Gastroesophageal sphincter (tissue), 4 donors: Measurements from ENCODE around the gene SFSWAP. TPM values are rescaled to one million over a fixed set of nuclear protein-coding genes. Genes with fewer than 3 reads are reported as not detected.

Source experiments
- ATAC-seq: fragments of 150-250 bp; one replicate; pipeline ENCODE4 v1.9.1; 2016; ENCODE audit warnings: mild to moderate bottlenecking, moderate library complexity
- H3K27ac ChIP-seq, 4 donors: fragments of 200-600 bp; sonication (generic) in 3 of 4; 1 replicate in 3 of 4; 2 replicates in 1 of 4; pipeline ENCODE4 v1.5.1; 2016 to 2019
- H3K27me3 ChIP-seq: fragments of 200-600 bp; sonication (generic); one replicate; pipeline ENCODE4 v1.5.1; 2019
- H3K36me3 ChIP-seq, 2 donors: fragments of 200-600 bp; sonication (generic); one replicate each; pipeline ENCODE4 v1.5.1; 2019; ENCODE audit warnings: control low read depth in 1 of 2
- H3K4me1 ChIP-seq, 3 donors: fragments of 200-600 bp; sonication (generic); 1 replicate in 2 of 3; 2 replicates in 1 of 3; pipeline ENCODE4 v1.5.1; 2016 to 2019; ENCODE audit warnings: control low read depth in 2 of 3
- H3K4me3 ChIP-seq, 2 donors: fragments of 200-600 bp; sonication (generic); one replicate each; pipeline ENCODE4 v1.5.1; 2019; ENCODE audit warnings: mild to moderate bottlenecking in 1 of 2, moderate library complexity in 1 of 2
- H3K9me3 ChIP-seq, 3 donors: fragments of 200-600 bp; sonication (generic); one replicate each; pipeline ENCODE4 v1.5.1; 2017 to 2019; ENCODE audit warnings: control low read depth in 2 of 3
- EP300 ChIP-seq: sonication (generic); formaldehyde crosslinking; IDR thresholded peaks from one replicate; pipeline ENCODE4 v1.6.1; 2017; ENCODE audit warnings: antibody characterized with exemption, mild to moderate bottlenecking
- POLR2A ChIP-seq, 2 donors: fragments of 450-650 bp; IDR thresholded peaks; one replicate each; pipeline ENCODE4 v1.6.1; 2017; ENCODE audit warnings: antibody characterized with exemption in 2 of 2, mild to moderate bottlenecking in 2 of 2, moderate library complexity in 1 of 2
- POLR2AphosphoS5 ChIP-seq: sonication (generic); formaldehyde crosslinking; IDR thresholded peaks from one replicate; pipeline ENCODE4 v1.6.1; 2017; ENCODE audit warnings: antibody characterized with exemption
- WGBS, 2 donors: methylation state at CpG; one replicate each; pipeline ENCODE4 v1.1.5; 2018; ENCODE audit warnings: low coverage in 1 of 2; 5-methylcytosine and 5-hydroxymethylcytosine counted together
- total RNA-seq, 4 donors: library from RNA; depleted of rRNA; stranded (reverse); fragments of >200 nt; gene quantifications; one replicate each; pipeline ENCODE4 v1.1.0, GENCODE V29; 2016
- TF ChIP-seq, protein P1 (sequence below), 4 experiments: fragments of 200-600 bp in 2 of 4; fragments of 450-650 bp in 2 of 4; sonication (generic) in 1 of 4; IDR thresholded peaks; one replicate each; pipeline ENCODE4 v1.5.1; 2017 to 2019; ENCODE audit warnings: antibody characterized with exemption in 4 of 4, mild to moderate bottlenecking in 2 of 4, moderate library complexity in 2 of 4

SFSWAP gene
- total RNA-seq, 4 donors from 2014 or later, result 22.4 to 50.4 (median 32.5) TPM

GRCh38 chr12:131843527-131843926, 132.6 kb downstream of the SFSWAP start:
- no peak for ATAC-seq
- 80% methylated on average over 3 of the region's 16 CpGs; no CpG with 5 or more reads in 1 of the 2 donors for WGBS, 2 donors
- peaks cover 0 to 17% of the 10 kb centered on the region in 2 donors for H3K36me3 ChIP-seq
- H3K9me3 ChIP-seq, result no peaks in the 10 kb centered on the region
- no peak overlapping the region for H3K27ac ChIP-seq
- peaks cover 9% of the 10 kb centered on the region for H3K27me3 ChIP-seq
- TF ChIP-seq, protein P1, sequence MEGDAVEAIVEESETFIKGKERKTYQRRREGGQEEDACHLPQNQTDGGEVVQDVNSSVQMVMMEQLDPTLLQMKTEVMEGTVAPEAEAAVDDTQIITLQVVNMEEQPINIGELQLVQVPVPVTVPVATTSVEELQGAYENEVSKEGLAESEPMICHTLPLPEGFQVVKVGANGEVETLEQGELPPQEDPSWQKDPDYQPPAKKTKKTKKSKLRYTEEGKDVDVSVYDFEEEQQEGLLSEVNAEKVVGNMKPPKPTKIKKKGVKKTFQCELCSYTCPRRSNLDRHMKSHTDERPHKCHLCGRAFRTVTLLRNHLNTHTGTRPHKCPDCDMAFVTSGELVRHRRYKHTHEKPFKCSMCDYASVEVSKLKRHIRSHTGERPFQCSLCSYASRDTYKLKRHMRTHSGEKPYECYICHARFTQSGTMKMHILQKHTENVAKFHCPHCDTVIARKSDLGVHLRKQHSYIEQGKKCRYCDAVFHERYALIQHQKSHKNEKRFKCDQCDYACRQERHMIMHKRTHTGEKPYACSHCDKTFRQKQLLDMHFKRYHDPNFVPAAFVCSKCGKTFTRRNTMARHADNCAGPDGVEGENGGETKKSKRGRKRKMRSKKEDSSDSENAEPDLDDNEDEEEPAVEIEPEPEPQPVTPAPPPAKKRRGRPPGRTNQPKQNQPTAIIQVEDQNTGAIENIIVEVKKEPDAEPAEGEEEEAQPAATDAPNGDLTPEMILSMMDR (IDR thresholded peaks at IDR 0.05), result no peak
- TF ChIP-seq POLR2A (IDR thresholded peaks at IDR 0.05), result no peak
- TF ChIP-seq POLR2AphosphoS5, result no peak
- TF ChIP-seq EP300, result no peak
- H3K4me3 ChIP-seq, result no peak overlapping the region
- H3K4me1 ChIP-seq, result no peaks in the 10 kb centered on the region

- WGBS, 2 donors, result 92 to 100% methylated on average over 4 to 5 of the region's 11 CpGs
These were observed 133.2 kb downstream of the SFSWAP start for GRCh38 chr12:131844140-131844539.

DNA sequence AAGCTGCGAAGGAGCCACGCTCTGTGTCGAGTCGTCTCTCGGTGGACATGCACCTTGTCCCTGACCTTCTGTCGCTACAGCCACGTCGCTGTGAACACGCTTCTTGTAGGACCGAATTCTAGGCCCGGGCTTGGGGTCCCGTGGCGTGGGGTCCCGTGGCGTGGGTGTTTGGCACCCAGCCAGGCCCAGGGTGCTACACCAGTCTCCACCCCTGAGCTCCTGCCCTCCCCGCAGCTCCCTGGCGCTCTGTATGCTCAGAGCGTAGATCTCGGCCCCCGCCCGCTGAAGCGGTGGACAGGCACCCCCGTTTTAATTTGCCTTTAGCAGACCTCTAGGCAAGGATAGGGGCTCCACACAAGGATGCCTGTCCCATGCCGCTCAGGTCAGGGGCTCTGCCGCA, 133.8 kb downstream of the SFSWAP start:
- ATAC-seq, result no peak
- TF ChIP-seq POLR2A (IDR thresholded peaks at IDR 0.05) (no peak), EP300 (no peak), POLR2AphosphoS5 (no peak)
- TF ChIP-seq, protein P1 (IDR thresholded peaks at IDR 0.05), result no peak
- Histone ChIP-seq H3K4me1 (no peaks in the 10 kb centered on the region), H3K4me3 (no peak overlapping the region), H3K9me3 (no peaks in the 10 kb centered on the region), H3K36me3 (peaks cover 0 to 17% of the 10 kb centered on the region in 2 donors), H3K27ac (no peak overlapping the region), H3K27me3 (no peaks in the 10 kb centered on the region)
- WGBS, 2 donors, result 89% methylated on average over 18 of the region's 25 CpGs; no CpG with 5 or more reads in 1 of the 2 donors

More at GRCh38 chr12:131844140-131844539, 133.2 kb downstream of the SFSWAP start:
- no peak for ATAC-seq
- Histone ChIP-seq H3K9me3 (no peaks in the 10 kb centered on the region), H3K4me1 (no peaks in the 10 kb centered on the region), H3K27me3 (peaks cover 3% of the 10 kb centered on the region), H3K36me3 (peaks cover 0 to 17% of the 10 kb centered on the region in 2 donors), H3K4me3 (no peak overlapping the region), H3K27ac (no peak overlapping the region)
- TF ChIP-seq EP300 (no peak), POLR2A (IDR thresholded peaks at IDR 0.05) (no peak), POLR2AphosphoS5 (no peak)
- TF ChIP-seq, protein P1 (IDR thresholded peaks at IDR 0.05), result no peak

GRCh38 chr12:131845121-131845520, 134.2 kb downstream of the SFSWAP start:
- Histone ChIP-seq H3K4me3 (no peak overlapping the region), H3K36me3 (peaks cover 0 to 17% of the 10 kb centered on the region in 2 donors), H3K9me3 (no peaks in the 10 kb centered on the region), H3K27ac (no peak overlapping the region), H3K27me3 (no peaks in the 10 kb centered on the region), H3K4me1 (no peaks in the 10 kb centered on the region)
- 60% methylated on average over 1 of the region's 29 CpGs; no CpG with 5 or more reads in 1 of the 2 donors for WGBS, 2 donors
- no peak for ATAC-seq
- TF ChIP-seq POLR2A (IDR thresholded peaks at IDR 0.05) (no peak), EP300 (no peak), POLR2AphosphoS5 (no peak)
- TF ChIP-seq, protein P1 (IDR thresholded peaks at IDR 0.05), result no peak

GRCh38 chr12:131847456-131847855, 136.6 kb downstream of the SFSWAP start:
- Histone ChIP-seq H3K27ac (no peak overlapping the region), H3K4me3 (no peak overlapping the region), H3K27me3 (peaks cover 20% of the 10 kb centered on the region), H3K36me3 (peaks cover 0 to 17% of the 10 kb centered on the region in 2 donors), H3K4me1 (no peaks in the 10 kb centered on the region), H3K9me3 (no peaks in the 10 kb centered on the region)
- TF ChIP-seq, protein P1 (IDR thresholded peaks at IDR 0.05), result no peak
- no peak for TF ChIP-seq POLR2A (IDR thresholded peaks at IDR 0.05)
- no peak for TF ChIP-seq EP300
- TF ChIP-seq POLR2AphosphoS5, result no peak
- no peak for ATAC-seq
- 78 to 80% methylated on average over 1 to 4 of the region's 10 CpGs for WGBS, 2 donors
